K562 (cell line): ENCODE results near the gene MAZ. TPM values are rescaled to one million over a fixed set of nuclear protein-coding genes. Genes with fewer than 3 reads are reported as not detected.

ENCODE experiments used
- ATAC-seq: fragments of 200-7000 bp; cut with Tn5 transposase; 3 replicates; pipeline ENCODE4 v1.9.1; 2020; ENCODE audit warnings: moderate library complexity
- BruUV-seq: library from RNA; stranded (reverse); fragments of 400-500 nt; replicated peaks from 2 replicates; lab custom pipeline; 2021; lab: Mats Ljungman, UMichigan
- CTCF ChIA-PET: fragments of 300-600 bp; formaldehyde crosslinking; extraction: SDS; loops from one replicate; lab custom pipeline; 2021; ENCODE audit warnings: low intra/inter-chr PET ratio; lab: Yijun Ruan, JAX
- POLR2A ChIA-PET: fragments of 300-600, 350-650 bp; sonication (Branson Sonifier 250); formaldehyde crosslinking; extraction: SDS; loops from one replicate; lab custom pipeline; 2021; ENCODE audit warnings: antibody characterized with exemption, inconsistent platforms; lab: Yijun Ruan, JAX
- DNase-seq, 4 experiments: peaks; one replicate each; pipeline versions ENCODE4 v3.0.0 to v3.0.0-alpha.2; 2011 to 2018; ENCODE audit warnings: low spot score in 3 of 4, mixed read lengths in 3 of 4; ENCODE audit errors: extremely low read depth in 1 of 4
- FAIRE-seq: peaks from 2 replicates; lab custom pipeline; 2011; peaks lifted over from hg19 to GRCh38; lab: Jason Lieb, UNC
- H2AFZ ChIP-seq: 2 replicates; pipeline ENCODE4 v1.6.0; 2011; ENCODE audit warnings: low read depth, low read length, control low read depth, inconsistent platforms
- H3K27ac ChIP-seq: fragments of 200-600 bp; 3 replicates; pipeline ENCODE4 v1.8.0; 2011; ENCODE audit warnings: low read depth, mild to moderate bottlenecking, control low read depth, inconsistent platforms, low read length, moderate library complexity, mixed read lengths; ENCODE audit errors: extremely low read depth
- H3K27me3 ChIP-seq, 2 experiments: fragments of 300-600 bp in 1 of 2; 2 replicates in 1 of 2; 3 replicates in 1 of 2; pipeline versions ENCODE4 v1.6.0 to v1.8.0; 2011; ENCODE audit warnings: inconsistent platforms in 2 of 2, low read length in 2 of 2, mild to moderate bottlenecking in 1 of 2, mixed read lengths in 1 of 2, moderate library complexity in 1 of 2; ENCODE audit not compliant: control insufficient read depth in 2 of 2, insufficient read depth in 2 of 2
- H3K36me3 ChIP-seq: fragments of 300-600 bp; 3 replicates; pipeline ENCODE4 v1.8.0; 2011; ENCODE audit warnings: mild to moderate bottlenecking, low read length, inconsistent platforms; ENCODE audit not compliant: control insufficient read depth, insufficient read depth
- H3K4me1 ChIP-seq, 2 experiments: fragments of 200-600 bp in 1 of 2; replicated peaks in 1 of 2; 2 replicates in 1 of 2; 3 replicates in 1 of 2; pipeline versions ENCODE4 v1.5.1 to v1.8.0; 2011; ENCODE audit warnings: inconsistent platforms in 2 of 2, low read length in 2 of 2, mild to moderate bottlenecking in 1 of 2, mixed read lengths in 1 of 2, moderate library complexity in 1 of 2; ENCODE audit not compliant: control insufficient read depth in 2 of 2, insufficient read depth in 2 of 2
- H3K4me2 ChIP-seq: 2 replicates; pipeline ENCODE4 v1.6.1; 2011; ENCODE audit warnings: low read length, control low read depth, inconsistent platforms, mixed read lengths; ENCODE audit not compliant: insufficient read depth
- H3K4me3 ChIP-seq: fragments of 200-600 bp; sonication (generic), shearing (Covaris generic); 2 replicates; pipeline ENCODE4 v1.5.1; 2016; ENCODE audit warnings: control low read depth, inconsistent platforms
- H3K79me2 ChIP-seq: fragments of 200-600 bp; 3 replicates; pipeline ENCODE4 v1.8.0; 2011; ENCODE audit warnings: low read length, inconsistent platforms; ENCODE audit not compliant: control insufficient read depth, insufficient read depth
- H3K9ac ChIP-seq, 2 experiments: 2 replicates each; pipeline versions ENCODE4 v1.6.0 to v1.6.1; 2011; ENCODE audit warnings: low read depth in 2 of 2, low read length in 2 of 2, control low read depth in 1 of 2, inconsistent platforms in 1 of 2, mild to moderate bottlenecking in 1 of 2, mixed read lengths in 1 of 2; ENCODE audit not compliant: insufficient read depth in 1 of 2
- H3K9me1 ChIP-seq: one replicate; pipeline ENCODE4 v1.6.0; 2011; ENCODE audit warnings: inconsistent platforms, mild to moderate bottlenecking, low read length, moderate library complexity; ENCODE audit not compliant: control insufficient read depth, insufficient read depth
- H3K9me3 ChIP-seq: replicated peaks from 2 replicates; pipeline ENCODE4 v1.5.1; 2011; ENCODE audit warnings: low read depth, low read length, inconsistent platforms; ENCODE audit not compliant: control insufficient read depth, insufficient read depth
- H4K20me1 ChIP-seq: replicated peaks from 2 replicates; pipeline ENCODE4 v1.6.1; 2011; ENCODE audit warnings: low read length, inconsistent platforms, mixed read lengths; ENCODE audit not compliant: control insufficient read depth, insufficient read depth
- BRD4 ChIP-seq: fragments of 200-600 bp; sonication (generic); IDR thresholded peaks from 2 replicates; pipeline ENCODE4 v1.6.1; 2017; ENCODE audit warnings: inconsistent platforms
- E2F6 ChIP-seq, 2 experiments: IDR thresholded peaks; 2 replicates each; pipeline ENCODE4 v1.6.1; 2011; ENCODE audit warnings: borderline replicate concordance in 1 of 2, control low read depth in 1 of 2, low read depth in 1 of 2, low read length in 1 of 2, mild to moderate bottlenecking in 1 of 2, mixed read lengths in 1 of 2, moderate library complexity in 1 of 2; ENCODE audit not compliant: insufficient read depth in 1 of 2, insufficient read length in 1 of 2, poor library complexity in 1 of 2, severe bottlenecking in 1 of 2; ENCODE audit errors: extremely low read depth in 1 of 2
- GMEB1 ChIP-seq: fragments of 250-450 bp; sonication (Bioruptor Pico); IDR thresholded peaks from 2 replicates; pipeline ENCODE4 v1.4.0; 2020; ENCODE audit warnings: mild to moderate bottlenecking
- GTF2E2 ChIP-seq: fragments of 200-800 bp; sonication (Bioruptor generic); IDR thresholded peaks from 2 replicates; pipeline ENCODE4 v1.6.1; 2016; ENCODE audit warnings: missing genetic modification characterization, missing compliant biosample characterization
- KDM1A ChIP-seq, 2 experiments: fragments of 450-650 bp; IDR thresholded peaks; 2 replicates each; pipeline ENCODE4 v1.6.1; 2016; ENCODE audit warnings: mild to moderate bottlenecking in 2 of 2
- L3MBTL2 ChIP-seq: fragments of 450-650 bp; IDR thresholded peaks from 2 replicates; pipeline ENCODE4 v1.6.1; 2016; ENCODE audit warnings: mild to moderate bottlenecking, moderate library complexity
- MAX ChIP-seq: sonication (generic); formaldehyde crosslinking; IDR thresholded peaks from 2 replicates; pipeline ENCODE4 v1.9.0; 2022; ENCODE audit warnings: mild to moderate bottlenecking, missing genetic modification reagents
- MXI1 ChIP-seq: IDR thresholded peaks from 2 replicates; pipeline ENCODE4 v1.6.1; 2011; ENCODE audit warnings: low read depth, mild to moderate bottlenecking, improper control_type of control experiment, low read length
- RAD21 ChIP-seq, 2 experiments: fragments of 250-450 bp in 1 of 2; fragments of 450-650 bp in 1 of 2; sonication (Bioruptor Pico) in 1 of 2; formaldehyde crosslinking in 1 of 2; IDR thresholded peaks in 1 of 2; conservative IDR thresholded peaks in 1 of 2; 2 replicates each; pipeline versions ENCODE4 v1.4.0 to v1.8.0; 2020 to 2022; ENCODE audit warnings: mild to moderate bottlenecking in 2 of 2, moderate library complexity in 1 of 2
- SREBF2 ChIP-seq: sonication (generic); formaldehyde crosslinking; IDR thresholded peaks from 2 replicates; pipeline ENCODE4 v1.4.0; 2020; ENCODE audit warnings: mild to moderate bottlenecking, missing genetic modification reagents
- ZEB2 ChIP-seq: fragments of 450-650 bp; IDR thresholded peaks from 2 replicates; pipeline ENCODE4 v1.6.1; 2016
- ZNF146 ChIP-seq: IDR thresholded peaks from one replicate; pipeline ENCODE4 v1.6.1; 2018; ENCODE audit warnings: missing compliant biosample characterization; ENCODE audit not compliant: unreplicated experiment
- ZNF311 ChIP-seq: fragments of 250-450 bp; sonication (Bioruptor Pico); IDR thresholded peaks from 2 replicates; pipeline ENCODE4 v1.4.0; 2020; ENCODE audit warnings: mild to moderate bottlenecking, moderate library complexity
- WGBS: fragments of 100-300 bp; shearing (Covaris generic); methylation state at CpG from one replicate; pipeline ENCODE4 v1.1.6; 2016; ENCODE audit warnings: low coverage, mixed read lengths; ENCODE audit not compliant: insufficient coverage; ENCODE audit errors: missing lambda C conversion rate; 5-methylcytosine and 5-hydroxymethylcytosine counted together
- in situ Hi-C: fragments of 300-500 bp; cut with MboI; formaldehyde crosslinking; loops from 4 replicates; pipeline ENCODE4 v1.15.0; 2018; ENCODE audit warnings: inconsistent platforms, mixed read lengths
- intact Hi-C: fragments of 100-400 bp; cut with micrococcal nuclease; formaldehyde crosslinking; loops from 2 replicates; pipeline ENCODE4 v1.14.2; 2022
- polyA plus RNA-seq, 8 experiments: library from polyadenylated mRNA; depleted of rRNA in 4 of 8; stranded (reverse) in 5 of 8; unstranded in 3 of 8; fragments of >200 nt; fragmentation: Nextera tagmentation in 2 of 8; fragmentation: Illumina TruSeq in 1 of 8; extraction: Ambion mirVana in 2 of 8; extraction: Trizol in 1 of 8; gene quantifications; 2 replicates each; pipeline versions ENCODE4 v1.2.1 to v1.2.3, GENCODE V29; 2011 to 2014; ENCODE audit warnings: inconsistent platforms in 1 of 8, missing spikeins in 1 of 8
- total RNA-seq, 7 experiments: library from RNA; depleted of rRNA in 6 of 7; stranded (reverse); fragments of >200 nt in 6 of 7; fragmentation: Illumina TruSeq in 2 of 7; extraction: Trizol in 2 of 7; gene quantifications; 2 replicates each; pipeline versions ENCODE4 v1.2.1 to v1.2.3, GENCODE V29; 2011 to 2021; ENCODE audit warnings: low replicate concordance in 1 of 7

Gene MAZ
- total and polyA plus RNA-seq, 9 of the 15 experiments (the other 6 are each of a cell fraction or from before 2014, with no cell fraction given), result 45.4 to 532 (median 250) TPM

- H3K27ac ChIP-seq, result no peak overlapping the region
- H3K9me1 ChIP-seq, result no peaks in the 10 kb centered on the region
- DNase-seq (no peak), FAIRE-seq (no peak), ATAC-seq (peak; percentile 76)
- H3K9me3 ChIP-seq, result no peaks in the 10 kb centered on the region
- 48% methylated on average over 14 of the region's 15 CpGs for WGBS
- H3K4me2 ChIP-seq, result no peak overlapping the region
- in situ Hi-C loops (no loop called here), intact Hi-C loops (no loop called here)
- CTCF ChIA-PET, result no interaction called here
- H3K9ac ChIP-seq, result peak overlapping the region in 1 of 2 experiments; percentile 66; a peak in 1 of 4 replicates
- H3K4me1 ChIP-seq, result peaks cover 0 to 19% of the 10 kb centered on the region in 2 experiments; a peak in 2 of 5 replicates
- H3K36me3 ChIP-seq, result no peaks in the 10 kb centered on the region
- H3K4me3 ChIP-seq, result no peak overlapping the region
- H4K20me1 ChIP-seq, result no peaks in the 10 kb centered on the region
- no peaks in the 10 kb centered on the region for H3K79me2 ChIP-seq
- H2AFZ ChIP-seq, result peak overlapping the region; percentile 62; the same call in 1 of the 2 replicates
- POLR2A ChIA-PET, result no interaction called here
- H3K27me3 ChIP-seq, result no peaks in the 10 kb centered on the region
- BruUV-seq, result no TSS peak
- TF ChIP-seq RAD21 (CRISPR knock-in tag; conservative IDR thresholded peaks at IDR 0.05 in 1 of 2, IDR thresholded peaks at IDR 0.05 in 1 of 2), result 0 out of 4 replicates have a peak, but pooled peaks of 1 of the 2 experiments have one; percentile 3
- no peak for TF ChIP-seq GTF2E2
- TF ChIP-seq ZNF311 (CRISPR knock-in tag), result no peak
- TF ChIP-seq KDM1A (IDR thresholded peaks at IDR 0.05), result no peak
- TF ChIP-seq ZNF146, result no peak
- TF ChIP-seq SREBF2 (CRISPR knock-in tag), result no peak
- no peak for TF ChIP-seq MXI1
- TF ChIP-seq ZEB2, result no peak
- TF ChIP-seq BRD4, result no peak
- TF ChIP-seq MAX (CRISPR knock-in tag), result peak; percentile 35; the same call in 1 of the 2 replicates
- peak; percentile 41 to 73 for TF ChIP-seq E2F6 (IDR thresholded peaks at IDR 0.05; ENCODE audit: borderline replicate concordance in 1 of 2, extremely low read depth in 1 of 2, insufficient read depth in 1 of 2, insufficient read length in 1 of 2, low read depth in 1 of 2, low read length in 1 of 2, poor library complexity in 1 of 2, severe bottlenecking in 1 of 2)
- no peak for TF ChIP-seq GMEB1 (CRISPR knock-in tag)
- TF ChIP-seq L3MBTL2, result peak; percentile 84
These were observed 30.3 kb downstream of the MAZ start for GRCh38 chr16:29836623-29837022.
